GM23248 (cell line): ENCODE data around the gene ZMIZ1.

Source experiments
- EZH2 ChIP-seq: fragments of 200-600 bp; sonication (generic); IDR thresholded peaks from 2 replicates; pipeline ENCODE4 v1.6.1; 2018; ENCODE audit warnings: antibody characterized with exemption, mild to moderate bottlenecking; ENCODE audit not compliant: insufficient read depth, poor library complexity, severe bottlenecking
- EZH2phosphoT487 ChIP-seq: fragments of 200-600 bp; sonication (generic); IDR thresholded peaks from 2 replicates; pipeline ENCODE4 v1.6.1; 2018; ENCODE audit warnings: antibody characterized with exemption, moderate library complexity, mild to moderate bottlenecking, low read depth; ENCODE audit not compliant: insufficient read depth

GRCh38 chr10:79153745-79154144 is 85.0 kb downstream of the ZMIZ1 start:
- TF ChIP-seq EZH2 (no peak), EZH2phosphoT487 (no peak)
